ENCODE results near the gene PTPRG.

DNA sequence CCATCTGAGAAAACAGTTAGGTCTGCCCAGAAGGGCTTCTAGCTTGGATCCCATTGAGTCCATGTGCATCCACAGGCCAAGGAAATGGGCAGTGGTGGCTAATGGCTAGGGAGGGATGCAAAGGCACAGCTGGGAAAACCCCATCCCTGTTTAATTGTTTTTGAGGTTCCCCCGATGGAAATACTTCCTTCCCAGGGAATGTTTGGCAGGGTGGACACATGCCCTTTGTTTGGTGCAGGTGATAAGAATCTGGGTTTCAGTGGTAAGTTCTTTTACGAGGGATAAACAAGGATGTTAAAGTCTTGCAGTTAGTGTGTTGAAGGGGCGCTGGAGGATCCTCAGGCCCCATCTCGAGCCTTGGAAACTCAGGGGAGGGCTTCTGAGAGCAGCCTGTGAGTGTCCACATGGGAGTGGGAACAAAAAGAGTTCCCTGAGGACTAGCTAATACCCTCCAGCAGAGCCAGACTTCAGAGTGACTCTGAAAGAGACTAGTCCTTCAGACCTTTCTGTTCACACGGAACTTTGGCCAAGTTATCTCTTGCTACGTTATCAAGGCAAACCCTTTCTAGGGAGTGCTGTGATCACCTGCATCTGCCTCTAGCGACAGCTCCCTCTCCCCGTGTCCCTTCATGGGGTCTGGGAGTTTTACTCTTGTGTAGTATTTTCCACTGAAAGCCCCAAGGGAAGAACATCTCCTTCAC is 17.4 kb downstream of the PTPRG start:
- TF ChIP-seq, protein P1, sequence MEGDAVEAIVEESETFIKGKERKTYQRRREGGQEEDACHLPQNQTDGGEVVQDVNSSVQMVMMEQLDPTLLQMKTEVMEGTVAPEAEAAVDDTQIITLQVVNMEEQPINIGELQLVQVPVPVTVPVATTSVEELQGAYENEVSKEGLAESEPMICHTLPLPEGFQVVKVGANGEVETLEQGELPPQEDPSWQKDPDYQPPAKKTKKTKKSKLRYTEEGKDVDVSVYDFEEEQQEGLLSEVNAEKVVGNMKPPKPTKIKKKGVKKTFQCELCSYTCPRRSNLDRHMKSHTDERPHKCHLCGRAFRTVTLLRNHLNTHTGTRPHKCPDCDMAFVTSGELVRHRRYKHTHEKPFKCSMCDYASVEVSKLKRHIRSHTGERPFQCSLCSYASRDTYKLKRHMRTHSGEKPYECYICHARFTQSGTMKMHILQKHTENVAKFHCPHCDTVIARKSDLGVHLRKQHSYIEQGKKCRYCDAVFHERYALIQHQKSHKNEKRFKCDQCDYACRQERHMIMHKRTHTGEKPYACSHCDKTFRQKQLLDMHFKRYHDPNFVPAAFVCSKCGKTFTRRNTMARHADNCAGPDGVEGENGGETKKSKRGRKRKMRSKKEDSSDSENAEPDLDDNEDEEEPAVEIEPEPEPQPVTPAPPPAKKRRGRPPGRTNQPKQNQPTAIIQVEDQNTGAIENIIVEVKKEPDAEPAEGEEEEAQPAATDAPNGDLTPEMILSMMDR (IDR thresholded peaks at IDR 0.05) = no peak
- no peak for TF ChIP-seq POLR2AphosphoS5 (IDR thresholded peaks at IDR 0.05)
